HFF-Myc (cell line): ENCODE data around the gene ZBED1.
"Not testable (repeated sequence)": the region's sequence is repeated elsewhere in the genome, so short reads cannot be mapped to it uniquely, and the experiment has no call there.

Source experiments
- DNase-seq: peaks from one replicate; pipeline ENCODE4 v3.0.0-alpha.2; 2011; ENCODE audit warnings: low read depth; ENCODE audit errors: extremely low read depth
- H3K4me3 ChIP-seq: replicated peaks from 2 replicates; pipeline ENCODE4 v1.5.1; 2011; ENCODE audit warnings: low read depth, mild to moderate bottlenecking, control low read depth, low read length
- TF ChIP-seq, protein P1 (sequence below): IDR thresholded peaks from 2 replicates; pipeline ENCODE4 v1.5.1; 2012; ENCODE audit warnings: mild to moderate bottlenecking, low read depth, low read length, control low read depth; ENCODE audit errors: missing control alignments

The ZBED1 gene

DNA sequence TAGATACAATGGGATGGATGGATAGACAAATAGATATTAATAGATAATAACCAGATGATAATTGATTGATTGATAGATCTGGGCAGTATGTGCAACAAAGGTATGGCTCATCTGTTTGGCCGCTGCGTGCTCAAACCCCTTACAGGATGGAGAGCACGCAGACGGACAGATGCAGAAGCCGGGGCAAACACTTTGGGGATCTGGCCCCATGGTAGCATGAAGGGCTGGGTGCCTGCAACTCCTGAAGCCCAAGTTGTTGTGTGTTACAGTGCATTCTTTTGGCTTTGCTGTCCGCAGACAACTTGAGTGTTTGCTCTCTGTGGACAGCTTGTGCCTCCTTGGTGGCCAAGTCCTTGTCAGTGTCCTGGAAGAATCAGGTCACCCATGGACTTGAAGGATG is 10.6 kb upstream of the ZBED1 start:
- TF ChIP-seq, protein P1, sequence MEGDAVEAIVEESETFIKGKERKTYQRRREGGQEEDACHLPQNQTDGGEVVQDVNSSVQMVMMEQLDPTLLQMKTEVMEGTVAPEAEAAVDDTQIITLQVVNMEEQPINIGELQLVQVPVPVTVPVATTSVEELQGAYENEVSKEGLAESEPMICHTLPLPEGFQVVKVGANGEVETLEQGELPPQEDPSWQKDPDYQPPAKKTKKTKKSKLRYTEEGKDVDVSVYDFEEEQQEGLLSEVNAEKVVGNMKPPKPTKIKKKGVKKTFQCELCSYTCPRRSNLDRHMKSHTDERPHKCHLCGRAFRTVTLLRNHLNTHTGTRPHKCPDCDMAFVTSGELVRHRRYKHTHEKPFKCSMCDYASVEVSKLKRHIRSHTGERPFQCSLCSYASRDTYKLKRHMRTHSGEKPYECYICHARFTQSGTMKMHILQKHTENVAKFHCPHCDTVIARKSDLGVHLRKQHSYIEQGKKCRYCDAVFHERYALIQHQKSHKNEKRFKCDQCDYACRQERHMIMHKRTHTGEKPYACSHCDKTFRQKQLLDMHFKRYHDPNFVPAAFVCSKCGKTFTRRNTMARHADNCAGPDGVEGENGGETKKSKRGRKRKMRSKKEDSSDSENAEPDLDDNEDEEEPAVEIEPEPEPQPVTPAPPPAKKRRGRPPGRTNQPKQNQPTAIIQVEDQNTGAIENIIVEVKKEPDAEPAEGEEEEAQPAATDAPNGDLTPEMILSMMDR = no peak
- DNase-seq = no peak
- no peak overlapping the region for H3K4me3 ChIP-seq

DNA sequence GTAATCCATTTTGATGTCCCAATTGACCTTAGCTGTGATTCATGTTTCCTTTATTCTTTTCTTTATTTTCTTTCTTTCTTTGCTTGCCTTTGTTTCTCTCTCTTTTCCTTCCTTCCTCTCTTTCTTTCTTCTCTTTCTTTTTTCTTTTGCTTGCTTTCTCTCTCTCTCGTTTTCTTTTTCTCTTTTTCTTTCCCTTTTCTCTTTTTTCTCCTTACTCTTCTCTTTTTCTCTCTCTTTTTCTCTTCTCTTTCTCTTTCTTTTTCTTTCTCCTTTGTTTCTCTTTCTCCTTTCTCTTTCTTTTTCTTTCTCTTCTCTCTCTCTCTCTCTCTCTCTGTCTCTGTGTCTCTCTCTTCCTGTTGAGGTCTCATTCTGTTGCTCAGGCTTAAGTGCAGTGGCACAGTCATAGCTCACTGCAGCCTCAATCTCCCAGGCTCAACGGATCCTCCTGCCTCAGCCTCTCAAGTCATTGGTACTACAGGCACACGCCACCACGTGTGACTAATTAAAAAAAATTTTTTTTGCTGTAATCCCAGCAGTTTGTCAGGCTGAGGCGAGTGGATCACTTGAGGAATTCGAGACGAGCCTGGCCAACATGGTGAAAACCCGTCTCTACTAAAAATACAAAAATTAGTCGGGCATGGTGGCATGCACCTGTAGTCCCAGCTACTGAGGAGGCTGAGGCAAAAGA is 8.0 kb upstream of the ZBED1 start:
- no peak for DNase-seq
- TF ChIP-seq, protein P1 = no peak
- H3K4me3 ChIP-seq = no peak overlapping the region

DNA sequence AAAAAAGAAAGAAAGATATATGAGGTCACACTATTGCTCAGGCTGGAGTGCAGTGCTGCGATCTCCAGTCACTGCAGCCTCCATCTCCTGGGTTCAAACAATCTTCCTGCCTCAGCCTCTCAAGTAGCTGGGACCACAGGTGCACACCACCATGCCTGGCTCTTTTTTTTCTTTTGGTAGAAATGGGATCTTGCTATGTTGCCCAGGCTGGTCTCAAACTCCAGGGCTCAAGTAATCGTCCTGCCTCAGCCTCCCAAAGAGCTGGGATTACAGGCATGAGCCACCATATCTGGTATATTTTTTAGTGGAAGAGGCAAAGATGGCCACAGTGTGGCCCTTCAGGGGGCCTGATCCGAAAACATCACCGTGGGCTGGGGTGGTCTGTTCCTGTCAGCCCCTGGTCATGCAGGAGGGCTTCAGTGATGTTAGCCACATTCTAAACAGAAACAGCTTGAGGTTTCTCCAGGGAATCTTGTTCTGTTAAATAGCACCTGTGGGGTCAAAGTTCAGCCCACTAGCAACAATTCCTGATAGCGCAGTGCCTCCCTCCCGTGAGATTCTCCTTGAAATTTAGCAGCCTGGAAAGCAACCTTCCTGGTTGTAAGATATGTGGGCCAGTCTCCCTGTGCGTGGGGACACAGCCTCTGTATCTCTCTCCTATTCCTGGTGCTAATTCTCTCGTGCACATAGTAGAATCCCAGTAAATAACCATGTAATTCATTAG is 7.3 kb upstream of the ZBED1 start:
- no peak for DNase-seq
- H3K4me3 ChIP-seq = no peak overlapping the region
- TF ChIP-seq, protein P1 = no peak

DNA sequence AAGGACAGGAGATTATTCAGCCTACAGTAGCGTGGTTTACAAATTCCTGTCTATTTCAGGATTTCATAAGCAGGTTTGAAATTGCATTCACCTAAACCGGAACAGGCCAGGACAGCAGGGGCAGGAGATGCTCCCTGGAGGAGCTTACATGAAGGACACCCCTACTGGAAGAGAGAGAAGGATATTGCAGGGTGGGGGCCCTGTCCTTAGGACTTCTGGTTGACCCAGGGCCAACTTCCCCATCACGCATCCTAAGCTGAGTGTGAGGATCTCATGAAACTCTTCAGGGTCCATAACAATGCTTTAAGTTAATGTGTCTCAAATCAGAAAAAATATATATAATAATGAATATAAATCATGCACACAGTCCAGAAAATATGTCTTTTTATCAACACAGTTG is 6.4 kb upstream of the ZBED1 start:
- no peak overlapping the region for H3K4me3 ChIP-seq
- TF ChIP-seq, protein P1 = no peak
- no peak for DNase-seq

DNA sequence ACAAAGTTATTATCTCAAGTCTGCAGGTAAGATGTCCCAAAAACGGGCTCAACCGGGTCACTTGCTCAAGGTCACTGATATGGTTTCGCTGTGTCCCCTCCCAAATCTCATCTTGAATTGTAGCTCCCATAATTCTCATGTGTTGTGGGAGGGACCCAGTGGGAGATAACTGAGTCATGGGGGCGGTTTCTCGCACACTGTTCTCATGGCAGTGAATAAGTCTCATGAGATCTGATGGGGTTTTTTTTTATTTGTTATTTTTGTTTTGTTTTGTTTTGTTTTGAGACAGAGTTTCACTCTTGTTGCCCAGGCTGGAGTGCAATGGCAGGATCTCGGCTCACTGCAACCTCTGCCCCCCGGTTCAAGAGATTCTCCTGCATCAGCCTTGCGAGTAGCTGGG is 4.6 kb upstream of the ZBED1 start:
- H3K4me3 ChIP-seq, DNase-seq: not testable (repeated sequence)

DNA sequence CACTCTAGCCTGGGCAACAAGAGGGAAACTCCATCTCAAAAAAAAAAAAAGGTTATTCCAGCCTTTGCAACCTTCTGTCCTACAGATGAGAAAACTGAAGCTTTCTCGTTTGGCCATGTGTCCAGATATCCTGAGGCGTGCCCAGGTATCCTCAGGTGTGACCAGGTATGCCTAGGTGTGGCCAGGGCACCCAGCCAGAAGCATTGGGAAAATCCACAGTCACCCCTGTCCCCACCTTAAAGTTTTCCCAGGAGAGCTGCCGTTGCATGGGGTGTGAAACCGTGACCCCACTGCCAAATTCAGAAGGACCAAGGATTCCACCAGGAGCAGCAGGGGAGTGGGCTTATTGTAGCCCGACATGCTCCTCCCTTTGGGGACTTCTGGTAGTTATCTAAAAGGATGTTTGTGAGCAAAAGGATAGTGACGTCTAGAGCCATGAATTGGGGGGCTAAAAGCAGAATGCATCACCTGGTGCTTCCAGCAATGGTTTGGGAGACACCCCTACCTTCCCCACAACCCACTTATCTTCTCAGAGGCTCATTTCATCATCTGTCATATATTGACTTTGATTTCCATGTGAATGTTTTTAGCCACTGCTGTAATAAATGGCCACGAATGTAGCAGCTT is 4.0 kb upstream of the ZBED1 start:
- TF ChIP-seq, protein P1 = no peak
- H3K4me3 ChIP-seq = no peak overlapping the region
- no peak for DNase-seq

DNA sequence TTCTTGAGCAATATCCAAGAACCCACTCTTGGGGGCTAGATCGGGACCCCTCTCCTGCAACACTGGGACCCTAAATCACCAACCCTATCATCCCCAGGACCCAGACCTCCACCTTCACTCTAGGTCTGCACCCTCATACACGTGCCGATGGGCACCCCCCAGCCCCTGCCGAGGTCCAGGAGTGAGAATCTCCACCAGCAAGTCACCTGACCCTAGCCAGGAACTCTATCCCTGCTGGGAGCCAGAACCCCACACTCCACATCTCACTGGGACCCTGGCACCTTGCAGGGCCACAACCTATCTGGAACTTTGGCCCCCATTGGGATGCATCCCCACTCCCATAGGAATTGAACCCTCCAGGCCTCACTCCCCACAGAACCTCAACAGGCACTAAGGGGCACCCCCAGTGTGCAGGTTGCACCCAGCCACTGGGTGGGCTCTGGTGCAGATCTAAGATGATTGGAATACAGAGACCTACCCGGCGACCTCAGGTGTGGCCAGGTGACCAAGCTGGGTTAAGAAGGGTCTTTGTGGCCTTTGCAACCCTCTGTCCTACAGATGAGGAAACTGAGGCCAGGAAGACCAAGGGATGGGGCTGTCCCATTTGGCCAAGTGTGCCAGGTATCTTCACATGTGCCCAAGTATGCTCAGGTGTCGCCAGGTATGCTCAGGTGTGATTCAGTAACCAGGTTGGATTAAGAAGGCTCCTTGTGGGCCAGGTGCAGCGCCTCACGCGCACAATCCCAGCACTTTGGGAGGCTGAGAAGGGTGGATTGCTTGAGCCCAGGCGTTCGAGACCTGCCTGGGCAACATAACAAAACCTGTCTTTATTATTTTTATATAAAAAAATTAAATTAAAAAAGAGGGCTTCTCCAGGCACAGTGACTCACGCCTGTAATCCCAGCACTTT is 3.1 kb upstream of the ZBED1 start:
- no peak for DNase-seq
- H3K4me3 ChIP-seq = no peak overlapping the region
- TF ChIP-seq, protein P1 = no peak
